Uterus (tissue), 4 donors: ENCODE measurements around the gene WWP2. TPM values are rescaled to one million over a fixed set of nuclear protein-coding genes. Genes with fewer than 3 reads are reported as not detected.

Experiments used
- DNase-seq, 2 donors: peaks; one replicate each; pipeline ENCODE4 v3.0.0-alpha.2; 2019 to 2020
- H3K27ac ChIP-seq, 2 donors: fragments of 200-600 bp; sonication (generic); 1 replicate in 1 of 2; 2 replicates in 1 of 2; pipeline ENCODE4 v1.5.1; 2016 to 2018
- H3K27me3 ChIP-seq, 2 donors: fragments of 200-600 bp; sonication (generic); one replicate each; pipeline ENCODE4 v1.5.1; 2018 to 2019; ENCODE audit warnings: control low read depth in 1 of 2
- H3K36me3 ChIP-seq, 2 donors: fragments of 200-600 bp; sonication (generic); one replicate each; pipeline ENCODE4 v1.5.1; 2019; ENCODE audit warnings: control low read depth in 1 of 2
- H3K4me1 ChIP-seq, 2 donors: fragments of 200-600 bp; sonication (generic); one replicate each; pipeline ENCODE4 v1.5.1; 2018 to 2019; ENCODE audit warnings: control low read depth in 1 of 2
- H3K4me3 ChIP-seq, 2 donors: fragments of 200-600 bp; sonication (generic); 1 replicate in 1 of 2; 2 replicates in 1 of 2; pipeline ENCODE4 v1.5.1; 2018 to 2019; ENCODE audit warnings: mild to moderate bottlenecking in 1 of 2
- H3K9me3 ChIP-seq, 2 donors: fragments of 200-600 bp; sonication (generic); one replicate each; pipeline ENCODE4 v1.5.1; 2019; ENCODE audit warnings: control low read depth in 1 of 2
- CTCF ChIP-seq, 4 experiments: fragments of 200-600 bp in 2 of 4; fragments of 450-650 bp in 2 of 4; sonication (generic) in 2 of 4; IDR thresholded peaks; one replicate each; pipeline ENCODE4 v1.5.1; 2016 to 2019; ENCODE audit warnings: antibody characterized with exemption in 4 of 4, mild to moderate bottlenecking in 2 of 4, moderate library complexity in 1 of 4
- POLR2A ChIP-seq, 2 donors: fragments of 450-650 bp; IDR thresholded peaks; one replicate each; pipeline ENCODE4 v1.6.1; 2016; ENCODE audit warnings: antibody characterized with exemption in 2 of 2, mild to moderate bottlenecking in 1 of 2, moderate library complexity in 1 of 2
- intact Hi-C: fragments of 100-400 bp; cut with DNase I; formaldehyde crosslinking; loops from one replicate; pipeline ENCODE4 v1.15.1; 2023; ENCODE audit warnings: low total_unique reads
- total RNA-seq, 4 donors: library from RNA; depleted of rRNA in 3 of 4; stranded (reverse); fragments of >200 nt in 3 of 4; gene quantifications; one replicate each; pipeline versions ENCODE4 v1.1.0 to v1.2.4, GENCODE V29; 2014 to 2023
- donor health status: DM: yes; HTN: yes; CAD: no.

WWP2 gene
- total RNA-seq, 4 donors from 2014 or later = 12.8 to 57.9 (median 32.4) TPM

- H3K36me3 ChIP-seq = no peaks in the 10 kb centered on the region
- no peak for DNase-seq
- H3K27me3 ChIP-seq = no peaks in the 10 kb centered on the region
- intact Hi-C loops = no loop called here
- TF ChIP-seq POLR2A (IDR thresholded peaks at IDR 0.05) = no peak
- no peak for TF ChIP-seq CTCF (IDR thresholded peaks at IDR 0.05)
- H3K9me3 ChIP-seq = no peaks in the 10 kb centered on the region
- no peak overlapping the region for H3K27ac ChIP-seq
- no peak overlapping the region for H3K4me3 ChIP-seq
- no peaks in the 10 kb centered on the region for H3K4me1 ChIP-seq
Observed at GRCh38 chr16:69934044-69934443, 171.9 kb downstream of the WWP2 start.

GRCh38 chr16:69934751-69935150 is 172.6 kb downstream of the WWP2 start:
- no peak for DNase-seq
- TF ChIP-seq CTCF (IDR thresholded peaks at IDR 0.05) = no peak
- intact Hi-C loops = no loop called here
- Histone ChIP-seq H3K27ac (no peak overlapping the region), H3K4me1 (no peaks in the 10 kb centered on the region), H3K9me3 (no peaks in the 10 kb centered on the region), H3K4me3 (no peak overlapping the region), H3K27me3 (no peaks in the 10 kb centered on the region), H3K36me3 (no peaks in the 10 kb centered on the region)

GRCh38 chr16:69935278-69935711 is 173.2 kb downstream of the WWP2 start:
- Histone ChIP-seq H3K27ac (no peak overlapping the region), H3K9me3 (no peaks in the 10 kb centered on the region), H3K27me3 (no peaks in the 10 kb centered on the region), H3K36me3 (no peaks in the 10 kb centered on the region), H3K4me3 (no peak overlapping the region), H3K4me1 (no peaks in the 10 kb centered on the region)
- no peak for TF ChIP-seq CTCF (IDR thresholded peaks at IDR 0.05)
- TF ChIP-seq POLR2A (IDR thresholded peaks at IDR 0.05) = no peak
- DNase-seq = no peak
- intact Hi-C loops = no loop called here

- intact Hi-C loops = no loop called here
- TF ChIP-seq CTCF (IDR thresholded peaks at IDR 0.05) (no peak), POLR2A (IDR thresholded peaks at IDR 0.05) (no peak)
- no peaks in the 10 kb centered on the region for H3K4me1 ChIP-seq
- no peaks in the 10 kb centered on the region for H3K36me3 ChIP-seq
- no peaks in the 10 kb centered on the region for H3K9me3 ChIP-seq
- no peak overlapping the region for H3K4me3 ChIP-seq
- no peaks in the 10 kb centered on the region for H3K27me3 ChIP-seq
- no peak for DNase-seq
- H3K27ac ChIP-seq = no peak overlapping the region
Observed at GRCh38 chr16:69935740-69936139, 173.6 kb downstream of the WWP2 start.

- Histone ChIP-seq H3K36me3 (no peaks in the 10 kb centered on the region), H3K4me3 (no peak overlapping the region), H3K27ac (no peak overlapping the region), H3K27me3 (no peaks in the 10 kb centered on the region), H3K4me1 (no peaks in the 10 kb centered on the region), H3K9me3 (no peaks in the 10 kb centered on the region)
- TF ChIP-seq CTCF (IDR thresholded peaks at IDR 0.05) (no peak), POLR2A (IDR thresholded peaks at IDR 0.05) (no peak)
- intact Hi-C loops = no loop called here
- DNase-seq = no peak
Observed at GRCh38 chr16:69936252-69936651, 174.1 kb downstream of the WWP2 start.
